Astrocyte (in vitro differentiated cells and primary cell): ENCODE measurements around the gene KRTAP10-1. TPM values are rescaled to one million over a fixed set of nuclear protein-coding genes. Genes with fewer than 3 reads are reported as not detected.

Experiments used
- DNase-seq: peaks from one replicate; pipeline ENCODE4 v3.0.0-alpha.2; 2010; ENCODE audit warnings: low read depth
- FAIRE-seq: peaks from 2 replicates; lab custom pipeline; 2011; peaks lifted over from hg19 to GRCh38; lab: Jason Lieb, UNC
- H2AFZ ChIP-seq: 2 replicates; pipeline ENCODE4 v1.6.0; 2012; ENCODE audit warnings: low read depth, low read length, inconsistent platforms
- H3K27ac ChIP-seq: 2 replicates; pipeline ENCODE4 v1.5.1; 2011; ENCODE audit warnings: low read depth, low read length, inconsistent platforms
- H3K27me3 ChIP-seq: 2 replicates; pipeline ENCODE4 v1.6.0; 2011; ENCODE audit warnings: low read length, inconsistent platforms; ENCODE audit not compliant: insufficient read depth
- H3K36me3 ChIP-seq: 2 replicates; pipeline ENCODE4 v1.5.1; 2011; ENCODE audit warnings: low read length, inconsistent platforms; ENCODE audit not compliant: insufficient read depth
- H3K4me1 ChIP-seq: 2 replicates; pipeline ENCODE4 v1.5.1; 2011; ENCODE audit warnings: low read length, inconsistent platforms; ENCODE audit not compliant: insufficient read depth
- H3K4me2 ChIP-seq: 2 replicates; pipeline ENCODE4 v1.6.0; 2012; ENCODE audit warnings: low read length, inconsistent platforms
- H3K4me3 ChIP-seq: 2 replicates; pipeline ENCODE4 v1.5.1; 2011; ENCODE audit warnings: low read depth, mild to moderate bottlenecking, low read length, inconsistent platforms; ENCODE audit not compliant: insufficient read depth
- H3K79me2 ChIP-seq: 2 replicates; pipeline ENCODE4 v1.6.0; 2012; ENCODE audit warnings: mild to moderate bottlenecking, low read length, inconsistent platforms; ENCODE audit not compliant: insufficient read depth
- H3K9ac ChIP-seq: 2 replicates; pipeline ENCODE4 v1.6.0; 2012; ENCODE audit warnings: mild to moderate bottlenecking, low read length, inconsistent platforms
- H3K9me3 ChIP-seq: 2 replicates; pipeline ENCODE4 v1.5.1; 2012; ENCODE audit warnings: low read depth, mild to moderate bottlenecking, low read length, inconsistent platforms; ENCODE audit not compliant: insufficient read depth
- H4K20me1 ChIP-seq: 2 replicates; pipeline ENCODE4 v1.6.0; 2012; ENCODE audit warnings: low read length, inconsistent platforms; ENCODE audit not compliant: insufficient read depth
- H3K27ac Mint-ChIP-seq: one replicate; pipeline ENCODE4 v1.8.0; 2021; ENCODE audit warnings: mild to moderate bottlenecking, mixed read lengths; ENCODE audit not compliant: unreplicated experiment
- H3K27me3 Mint-ChIP-seq: one replicate; pipeline ENCODE4 v1.8.0; 2021; ENCODE audit warnings: low read depth, mixed read lengths; ENCODE audit not compliant: unreplicated experiment
- H3K36me3 Mint-ChIP-seq: one replicate; pipeline ENCODE4 v1.8.0; 2021; ENCODE audit warnings: low read depth, mixed read lengths; ENCODE audit not compliant: unreplicated experiment
- H3K4me1 Mint-ChIP-seq: one replicate; pipeline ENCODE4 v1.8.0; 2021; ENCODE audit warnings: low read depth, mixed read lengths; ENCODE audit not compliant: unreplicated experiment
- H3K4me3 Mint-ChIP-seq: one replicate; pipeline ENCODE4 v1.8.0; 2021; ENCODE audit warnings: mild to moderate bottlenecking, moderate library complexity, mixed read lengths; ENCODE audit not compliant: unreplicated experiment
- H3K9me3 Mint-ChIP-seq: one replicate; pipeline ENCODE4 v1.8.0; 2021; ENCODE audit warnings: mild to moderate bottlenecking, mixed read lengths; ENCODE audit not compliant: unreplicated experiment
- CTCF ChIP-seq: IDR thresholded peaks from 2 replicates; pipeline ENCODE4 v1.5.1; 2011; ENCODE audit warnings: low read depth, mild to moderate bottlenecking, inconsistent platforms, low read length, moderate library complexity; ENCODE audit not compliant: insufficient read depth
- EZH2 ChIP-seq: IDR thresholded peaks from 2 replicates; pipeline ENCODE4 v1.6.1; 2012; ENCODE audit warnings: mild to moderate bottlenecking, low read length, inconsistent platforms; ENCODE audit not compliant: insufficient read depth
- total RNA-seq: library from RNA; stranded (reverse); gene quantifications from 2 replicates; pipeline ENCODE4 v1.2.1, GENCODE V29; 2021

The KRTAP10-1 gene
- total RNA-seq, 1 donor from 2014 or later, result not detected

GRCh38 chr21:44500111-44500510 is 39.9 kb downstream of the KRTAP10-1 start:
- H3K4me2 ChIP-seq, result no peak overlapping the region
- no peaks in the 10 kb centered on the region for H3K9me3 ChIP-seq
- no peak overlapping the region for H2AFZ ChIP-seq
- Mint-ChIP-seq H3K9me3 (peaks cover 5% of the 10 kb centered on the region), H3K27me3 (peaks cover 29% of the 10 kb centered on the region), H3K4me3 (no peak overlapping the region), H3K27ac (no peak overlapping the region), H3K36me3 (peaks cover 3% of the 10 kb centered on the region), H3K4me1 (no peaks in the 10 kb centered on the region)
- no peak overlapping the region for H3K4me3 ChIP-seq
- H3K9ac ChIP-seq, result no peak overlapping the region
- no peaks in the 10 kb centered on the region for H3K79me2 ChIP-seq
- H3K36me3 ChIP-seq, result no peaks in the 10 kb centered on the region
- no peak overlapping the region for H3K27ac ChIP-seq
- TF ChIP-seq EZH2 (no peak), CTCF (no peak)
- peaks cover 5% of the 10 kb centered on the region for H3K27me3 ChIP-seq
- FAIRE-seq (no peak), DNase-seq (no peak)
- no peaks in the 10 kb centered on the region for H3K4me1 ChIP-seq
- H4K20me1 ChIP-seq, result no peaks in the 10 kb centered on the region

- Mint-ChIP-seq H3K9me3 (peaks cover 8% of the 10 kb centered on the region), H3K27me3 (peaks cover 29% of the 10 kb centered on the region), H3K27ac (no peak overlapping the region), H3K4me3 (no peak overlapping the region), H3K4me1 (no peaks in the 10 kb centered on the region), H3K36me3 (peaks cover 3% of the 10 kb centered on the region)
- H3K4me2 ChIP-seq, result no peak overlapping the region
- no peaks in the 10 kb centered on the region for H3K36me3 ChIP-seq
- no peak overlapping the region for H3K9ac ChIP-seq
- H3K27ac ChIP-seq, result no peak overlapping the region
- DNase-seq, result no peak
- H3K27me3 ChIP-seq, result peaks cover 5% of the 10 kb centered on the region
- TF ChIP-seq CTCF (no peak), EZH2 (no peak)
- H2AFZ ChIP-seq, result no peak overlapping the region
- no peaks in the 10 kb centered on the region for H4K20me1 ChIP-seq
- no peak for FAIRE-seq
- no peaks in the 10 kb centered on the region for H3K79me2 ChIP-seq
- H3K9me3 ChIP-seq, result no peaks in the 10 kb centered on the region
- H3K4me3 ChIP-seq, result no peak overlapping the region
- H3K4me1 ChIP-seq, result no peaks in the 10 kb centered on the region
Observed at GRCh38 chr21:44499631-44500030, 40.4 kb downstream of the KRTAP10-1 start.

- peaks cover 5% of the 10 kb centered on the region for H3K27me3 ChIP-seq
- no peak for FAIRE-seq
- no peaks in the 10 kb centered on the region for H3K36me3 ChIP-seq
- peaks cover 8% of the 10 kb centered on the region for H3K9me3 Mint-ChIP-seq
- no peak for DNase-seq
- H4K20me1 ChIP-seq, result no peaks in the 10 kb centered on the region
- H3K27me3 Mint-ChIP-seq, result peaks cover 29% of the 10 kb centered on the region
- no peaks in the 10 kb centered on the region for H3K4me1 Mint-ChIP-seq
- H3K27ac Mint-ChIP-seq, result no peak overlapping the region
- H3K9me3 ChIP-seq, result no peaks in the 10 kb centered on the region
- no peak overlapping the region for H3K4me3 Mint-ChIP-seq
- H3K4me3 ChIP-seq, result no peak overlapping the region
- no peaks in the 10 kb centered on the region for H3K4me1 ChIP-seq
- H3K9ac ChIP-seq, result no peak overlapping the region
- H3K4me2 ChIP-seq, result no peak overlapping the region
- peaks cover 3% of the 10 kb centered on the region for H3K36me3 Mint-ChIP-seq
- TF ChIP-seq CTCF (no peak), EZH2 (no peak)
- no peaks in the 10 kb centered on the region for H3K79me2 ChIP-seq
- H3K27ac ChIP-seq, result no peak overlapping the region
- H2AFZ ChIP-seq, result no peak overlapping the region
Observed at GRCh38 chr21:44499211-44499560, 40.8 kb downstream of the KRTAP10-1 start.
